H1 (cell line): ENCODE measurements around the gene EZH1. TPM values are rescaled to one million over a fixed set of nuclear protein-coding genes. Genes with fewer than 3 reads are reported as not detected.

Experiments
- RAD21 ChIP-seq, 2 experiments: IDR thresholded peaks in 1 of 2; conservative IDR thresholded peaks in 1 of 2; 2 replicates each; pipeline ENCODE4 v1.6.1; 2011; ENCODE audit warnings: low read depth in 2 of 2, low read length in 2 of 2, improper control_type of control experiment in 1 of 2, inconsistent platforms in 1 of 2, mild to moderate bottlenecking in 1 of 2, moderate library complexity in 1 of 2
- TEAD4 ChIP-seq: IDR thresholded peaks from 2 replicates; pipeline ENCODE4 v1.6.1; 2012; ENCODE audit warnings: low read depth, low read length, inconsistent platforms, mixed read lengths
- polyA plus RNA-seq, 7 experiments: library from polyadenylated mRNA; depleted of rRNA in 3 of 7; stranded (reverse) in 5 of 7; unstranded in 2 of 7; fragments of >200 nt in 5 of 7; fragments of 200-250 nt in 2 of 7; gene quantifications; 1 replicate in 5 of 7; 2 replicates in 1 of 7; 4 replicates in 1 of 7; pipeline versions ENCODE4 v1.2.1 to v1.2.3, GENCODE V29; 2011 to 2013; ENCODE audit warnings: missing spikeins in 2 of 7, mixed read lengths in 2 of 7
- total RNA-seq: library from RNA; stranded (reverse); fragmentation: NEBNext Ultra II Directional; extraction: Animal tissue kit (Norgen Biotek cat#: 25700); gene quantifications from 2 replicates; pipeline ENCODE4 v1.2.1, GENCODE V29; 2021
- TF ChIP-seq, protein P1 (sequence below): fragments of 300-600 bp; sonication (generic); IDR thresholded peaks from 2 replicates; pipeline ENCODE4 v1.7.1; 2012; ENCODE audit warnings: low read length, moderate library complexity, mild to moderate bottlenecking, inconsistent platforms; ENCODE audit not compliant: insufficient replicate concordance

Gene EZH1
- total and polyA plus RNA-seq, 2 of the 8 experiments (the other 6 are each of a cell fraction or from before 2014, with no cell fraction given), result 17.4 to 20.8 TPM

DNA sequence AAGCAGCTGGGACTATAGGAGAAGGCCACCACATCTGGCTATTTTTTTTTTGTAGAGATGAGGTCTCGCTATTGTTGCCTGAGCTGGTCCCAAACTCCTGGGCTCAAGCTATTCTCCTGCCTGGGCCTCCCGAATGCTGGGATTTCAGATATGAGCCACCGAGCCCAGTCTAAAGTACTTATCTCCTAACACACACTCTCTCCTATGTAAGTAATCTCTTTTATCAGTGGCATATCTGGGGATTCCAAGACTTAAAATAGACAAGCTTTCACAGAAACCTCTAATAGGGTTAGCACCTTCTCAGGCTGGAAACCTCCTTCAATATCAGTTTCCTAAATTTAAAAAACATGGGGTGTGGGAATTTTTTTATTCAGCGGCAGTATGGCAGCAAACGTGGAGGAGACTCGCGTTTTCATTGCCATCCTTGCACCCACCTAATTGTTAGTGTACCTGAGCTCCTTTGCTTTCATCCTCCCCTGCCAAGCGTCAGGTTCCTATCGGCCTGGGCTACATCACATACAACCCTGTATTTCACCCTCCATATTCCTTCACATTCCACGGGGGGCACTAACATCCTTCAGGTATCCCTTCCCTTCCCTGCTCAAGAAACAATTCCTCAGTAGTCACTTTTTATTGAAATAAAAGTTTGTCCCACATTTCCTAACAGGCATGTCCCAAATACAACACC, 1.1 kb downstream of the EZH1 start (continued):
- TF ChIP-seq, protein P1, sequence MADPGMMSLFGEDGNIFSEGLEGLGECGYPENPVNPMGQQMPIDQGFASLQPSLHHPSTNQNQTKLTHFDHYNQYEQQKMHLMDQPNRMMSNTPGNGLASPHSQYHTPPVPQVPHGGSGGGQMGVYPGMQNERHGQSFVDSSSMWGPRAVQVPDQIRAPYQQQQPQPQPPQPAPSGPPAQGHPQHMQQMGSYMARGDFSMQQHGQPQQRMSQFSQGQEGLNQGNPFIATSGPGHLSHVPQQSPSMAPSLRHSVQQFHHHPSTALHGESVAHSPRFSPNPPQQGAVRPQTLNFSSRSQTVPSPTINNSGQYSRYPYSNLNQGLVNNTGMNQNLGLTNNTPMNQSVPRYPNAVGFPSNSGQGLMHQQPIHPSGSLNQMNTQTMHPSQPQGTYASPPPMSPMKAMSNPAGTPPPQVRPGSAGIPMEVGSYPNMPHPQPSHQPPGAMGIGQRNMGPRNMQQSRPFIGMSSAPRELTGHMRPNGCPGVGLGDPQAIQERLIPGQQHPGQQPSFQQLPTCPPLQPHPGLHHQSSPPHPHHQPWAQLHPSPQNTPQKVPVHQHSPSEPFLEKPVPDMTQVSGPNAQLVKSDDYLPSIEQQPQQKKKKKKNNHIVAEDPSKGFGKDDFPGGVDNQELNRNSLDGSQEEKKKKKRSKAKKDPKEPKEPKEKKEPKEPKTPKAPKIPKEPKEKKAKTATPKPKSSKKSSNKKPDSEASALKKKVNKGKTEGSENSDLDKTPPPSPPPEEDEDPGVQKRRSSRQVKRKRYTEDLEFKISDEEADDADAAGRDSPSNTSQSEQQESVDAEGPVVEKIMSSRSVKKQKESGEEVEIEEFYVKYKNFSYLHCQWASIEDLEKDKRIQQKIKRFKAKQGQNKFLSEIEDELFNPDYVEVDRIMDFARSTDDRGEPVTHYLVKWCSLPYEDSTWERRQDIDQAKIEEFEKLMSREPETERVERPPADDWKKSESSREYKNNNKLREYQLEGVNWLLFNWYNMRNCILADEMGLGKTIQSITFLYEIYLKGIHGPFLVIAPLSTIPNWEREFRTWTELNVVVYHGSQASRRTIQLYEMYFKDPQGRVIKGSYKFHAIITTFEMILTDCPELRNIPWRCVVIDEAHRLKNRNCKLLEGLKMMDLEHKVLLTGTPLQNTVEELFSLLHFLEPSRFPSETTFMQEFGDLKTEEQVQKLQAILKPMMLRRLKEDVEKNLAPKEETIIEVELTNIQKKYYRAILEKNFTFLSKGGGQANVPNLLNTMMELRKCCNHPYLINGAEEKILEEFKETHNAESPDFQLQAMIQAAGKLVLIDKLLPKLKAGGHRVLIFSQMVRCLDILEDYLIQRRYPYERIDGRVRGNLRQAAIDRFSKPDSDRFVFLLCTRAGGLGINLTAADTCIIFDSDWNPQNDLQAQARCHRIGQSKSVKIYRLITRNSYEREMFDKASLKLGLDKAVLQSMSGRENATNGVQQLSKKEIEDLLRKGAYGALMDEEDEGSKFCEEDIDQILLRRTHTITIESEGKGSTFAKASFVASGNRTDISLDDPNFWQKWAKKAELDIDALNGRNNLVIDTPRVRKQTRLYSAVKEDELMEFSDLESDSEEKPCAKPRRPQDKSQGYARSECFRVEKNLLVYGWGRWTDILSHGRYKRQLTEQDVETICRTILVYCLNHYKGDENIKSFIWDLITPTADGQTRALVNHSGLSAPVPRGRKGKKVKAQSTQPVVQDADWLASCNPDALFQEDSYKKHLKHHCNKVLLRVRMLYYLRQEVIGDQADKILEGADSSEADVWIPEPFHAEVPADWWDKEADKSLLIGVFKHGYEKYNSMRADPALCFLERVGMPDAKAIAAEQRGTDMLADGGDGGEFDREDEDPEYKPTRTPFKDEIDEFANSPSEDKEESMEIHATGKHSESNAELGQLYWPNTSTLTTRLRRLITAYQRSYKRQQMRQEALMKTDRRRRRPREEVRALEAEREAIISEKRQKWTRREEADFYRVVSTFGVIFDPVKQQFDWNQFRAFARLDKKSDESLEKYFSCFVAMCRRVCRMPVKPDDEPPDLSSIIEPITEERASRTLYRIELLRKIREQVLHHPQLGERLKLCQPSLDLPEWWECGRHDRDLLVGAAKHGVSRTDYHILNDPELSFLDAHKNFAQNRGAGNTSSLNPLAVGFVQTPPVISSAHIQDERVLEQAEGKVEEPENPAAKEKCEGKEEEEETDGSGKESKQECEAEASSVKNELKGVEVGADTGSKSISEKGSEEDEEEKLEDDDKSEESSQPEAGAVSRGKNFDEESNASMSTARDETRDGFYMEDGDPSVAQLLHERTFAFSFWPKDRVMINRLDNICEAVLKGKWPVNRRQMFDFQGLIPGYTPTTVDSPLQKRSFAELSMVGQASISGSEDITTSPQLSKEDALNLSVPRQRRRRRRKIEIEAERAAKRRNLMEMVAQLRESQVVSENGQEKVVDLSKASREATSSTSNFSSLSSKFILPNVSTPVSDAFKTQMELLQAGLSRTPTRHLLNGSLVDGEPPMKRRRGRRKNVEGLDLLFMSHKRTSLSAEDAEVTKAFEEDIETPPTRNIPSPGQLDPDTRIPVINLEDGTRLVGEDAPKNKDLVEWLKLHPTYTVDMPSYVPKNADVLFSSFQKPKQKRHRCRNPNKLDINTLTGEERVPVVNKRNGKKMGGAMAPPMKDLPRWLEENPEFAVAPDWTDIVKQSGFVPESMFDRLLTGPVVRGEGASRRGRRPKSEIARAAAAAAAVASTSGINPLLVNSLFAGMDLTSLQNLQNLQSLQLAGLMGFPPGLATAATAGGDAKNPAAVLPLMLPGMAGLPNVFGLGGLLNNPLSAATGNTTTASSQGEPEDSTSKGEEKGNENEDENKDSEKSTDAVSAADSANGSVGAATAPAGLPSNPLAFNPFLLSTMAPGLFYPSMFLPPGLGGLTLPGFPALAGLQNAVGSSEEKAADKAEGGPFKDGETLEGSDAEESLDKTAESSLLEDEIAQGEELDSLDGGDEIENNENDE, result no peak
- TF ChIP-seq RAD21 (IDR thresholded peaks at IDR 0.05 in 1 of 2, conservative IDR thresholded peaks at IDR 0.05 in 1 of 2; ENCODE audit: low read depth in 2 of 2, low read length in 2 of 2) (0 out of 4 replicates have a peak, but pooled peaks of 1 of the 2 experiments have one; percentile 5), TEAD4 (peak; percentile 56; the same call in 1 of the 2 replicates)
- TF ChIP-seq, all 59 proteins: peak for 2
